Posterior cingulate gyrus (tissue), 11 donors: ENCODE data around the gene GABPB2.
A peak's percentile ranks its signal among the peaks of the same experiment; 100 is the strongest.

Source experiments
- DNase-seq, 10 donors: peaks; one replicate each; pipeline versions ENCODE4 v3.0.0 to v3.0.0-alpha.2; 2020 to 2021; ENCODE audit warnings: mixed read lengths in 3 of 10
- intact Hi-C: fragments of 100-400 bp; cut with DNase I; formaldehyde crosslinking; loops from one replicate; pipeline ENCODE4 v1.15.1; 2023

GABPB2 gene

DNA sequence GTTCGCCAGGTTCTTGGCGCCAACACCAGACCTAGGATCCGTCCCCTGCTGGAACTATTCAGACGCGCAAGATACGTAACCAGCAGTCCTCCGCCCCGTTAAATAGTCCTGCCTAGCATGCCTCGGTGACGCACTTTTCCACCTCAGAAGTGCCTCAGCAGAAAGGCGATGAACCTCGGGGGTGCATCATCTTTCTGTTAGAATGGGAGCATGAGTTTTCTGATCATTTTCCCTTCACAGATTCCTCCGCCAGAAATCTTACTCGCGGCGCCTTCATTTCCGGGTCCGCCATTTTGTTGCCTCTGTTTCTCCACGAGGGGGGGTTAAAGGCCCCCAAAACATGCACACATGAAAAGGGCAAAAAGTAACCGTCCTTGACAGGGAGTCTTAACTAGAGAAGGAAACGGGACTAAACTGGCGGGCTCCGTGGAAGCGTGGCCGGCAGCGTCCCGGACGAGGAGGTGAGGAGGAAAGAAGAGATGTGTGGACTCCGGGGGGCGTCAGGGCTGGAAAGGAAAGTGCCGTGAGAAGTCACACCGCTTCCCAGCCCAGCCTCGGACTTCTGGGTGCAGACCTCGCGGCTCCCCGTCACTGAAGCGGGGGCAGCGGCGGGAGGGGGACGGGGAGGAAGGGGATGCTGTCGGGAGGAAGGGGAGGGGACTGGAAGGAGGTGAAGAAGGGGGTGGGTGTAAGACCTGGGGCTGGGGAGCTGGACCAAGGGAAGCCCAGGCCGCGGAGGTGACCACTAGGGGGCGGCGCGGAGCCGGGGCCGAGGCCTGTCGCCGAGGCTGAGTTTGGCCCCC, at the start of gene GABPB2:
Gene GABPB2, plus strand, starts transcription at position 288 of the 803 bp plus-strand sequence. CDS start 17,429 bp downstream, outside the sequence.
- intact Hi-C loops: loop anchor here (2.0 to 10.0 kb wide), 2 partner anchors 14 to 74 kb away; partner anchors contain the start of gene SEMA6C

DNA sequence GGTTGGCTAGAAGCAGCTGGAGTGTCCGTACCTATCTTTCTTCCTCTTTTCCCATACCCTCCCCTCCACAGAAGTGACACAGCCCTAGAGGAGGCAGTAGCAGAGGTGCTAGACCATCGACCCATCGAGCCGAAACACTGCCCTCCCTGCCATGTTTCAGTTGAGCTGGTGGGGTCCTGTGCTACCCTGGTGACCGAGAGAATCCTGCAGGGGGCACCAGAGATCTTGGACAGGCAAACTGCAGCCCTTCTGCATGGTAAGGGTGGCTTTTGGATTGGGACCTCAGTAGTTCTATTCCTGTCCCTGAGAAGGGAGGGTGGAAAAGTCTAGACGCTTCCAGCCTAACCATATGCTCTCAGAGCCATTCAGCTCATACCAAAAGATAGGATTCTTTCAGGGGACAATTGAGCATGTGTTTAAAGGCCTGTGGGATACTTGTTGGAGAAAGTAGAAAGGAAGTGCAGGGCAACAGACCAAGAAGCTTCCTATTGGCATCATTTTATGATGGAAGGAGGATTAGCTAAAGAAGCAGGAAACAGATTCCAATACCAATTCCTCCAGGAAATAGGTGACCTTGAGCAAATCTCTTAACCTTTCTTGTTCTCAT, 45.9 kb upstream of the GABPB2 start:
- intact Hi-C loops: loop anchor here (5.0 kb wide), 1 partner anchor 133 kb away; the partner anchor contains the start of gene TNFAIP8L2
- DNase-seq: peak; percentile 36 to 95 (median 79)

More for the DNA sequence above, at the start of gene GABPB2:
- peak; percentile 78 to 98 (median 88) for DNase-seq

DNA sequence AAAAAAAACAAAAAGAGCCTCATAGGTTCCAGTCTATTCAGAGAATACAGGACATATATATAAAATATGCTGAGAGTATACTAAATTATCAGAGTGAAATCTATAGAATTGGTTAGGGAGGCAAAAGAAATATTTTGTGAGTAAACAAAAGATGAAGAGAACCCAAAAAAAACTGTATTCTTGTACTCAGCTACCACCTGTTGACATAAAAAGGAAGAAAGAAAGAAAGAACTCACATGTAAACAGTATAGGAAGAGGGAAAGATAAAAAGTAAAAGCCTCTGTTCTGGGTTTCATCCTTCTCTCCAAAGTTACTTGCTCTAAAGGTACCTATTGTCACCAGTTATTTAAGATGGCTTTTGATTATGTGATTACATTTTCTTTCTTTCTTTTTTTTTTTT, 44.1 kb upstream of the GABPB2 start:
- intact Hi-C loops: no loop called here
- DNase-seq: no peak

DNA sequence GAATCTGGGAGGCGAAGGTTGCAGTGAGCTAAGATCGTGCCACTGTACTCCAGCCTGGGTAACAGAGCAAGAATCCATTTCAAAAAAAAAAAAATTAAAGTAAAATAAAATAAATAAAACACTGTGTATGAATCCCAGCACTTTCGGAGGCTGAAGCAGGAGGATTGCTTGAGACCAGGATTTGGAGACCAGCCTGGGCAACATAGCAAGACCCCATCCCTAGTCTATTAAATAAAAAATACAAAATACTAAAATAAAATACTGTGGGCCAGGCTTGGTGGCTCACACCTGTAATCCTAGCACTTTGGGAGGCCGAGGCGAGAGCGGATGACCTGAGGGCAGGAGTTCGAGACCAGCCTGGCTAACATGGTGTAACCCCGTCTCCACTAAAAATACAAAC, 38.4 kb upstream of the GABPB2 start:
- DNase-seq: no peak
- intact Hi-C loops: no loop called here

DNA sequence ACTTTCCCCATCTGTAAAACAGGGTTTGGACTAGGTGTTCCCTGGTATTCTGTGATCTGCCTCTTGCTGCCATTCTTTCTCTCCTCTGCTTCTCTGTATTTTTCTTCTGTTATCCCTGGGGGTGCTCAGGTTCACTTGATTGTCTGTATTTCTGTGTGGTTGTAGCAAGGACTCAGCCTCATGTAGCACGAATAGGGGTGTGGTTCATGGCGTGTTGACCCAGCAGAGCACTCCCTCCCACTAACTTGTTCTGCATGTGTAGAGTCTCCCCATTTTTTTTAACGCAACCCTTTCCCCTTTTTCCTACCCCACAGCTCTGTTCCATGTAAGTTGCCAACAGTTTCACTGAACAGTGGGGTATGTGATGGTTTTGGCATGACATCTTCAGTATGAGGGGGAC, 35.4 kb upstream of the GABPB2 start:
- intact Hi-C loops: no loop called here
- no peak for DNase-seq

DNA sequence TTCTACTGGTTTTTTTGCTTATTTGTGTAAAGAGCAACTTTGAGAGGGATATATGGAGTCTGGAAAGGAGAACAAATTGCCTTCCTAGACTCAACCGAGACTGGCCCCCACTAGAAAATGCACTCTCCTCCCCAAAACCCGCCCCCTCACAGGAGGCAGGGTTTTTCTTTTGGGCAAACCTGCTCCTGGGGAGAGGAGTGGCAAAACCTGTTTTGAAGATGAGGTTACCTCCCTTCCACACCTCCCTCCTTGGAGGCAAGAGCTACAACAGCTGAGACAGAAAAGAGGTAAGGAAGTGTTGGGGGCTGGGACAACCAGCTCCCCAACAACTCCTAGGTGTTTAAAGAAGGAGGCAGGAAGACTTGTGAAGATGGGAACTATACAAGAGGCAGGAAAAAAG, 34.2 kb upstream of the GABPB2 start, which contains the start of gene BNIPL:
Gene BNIPL, plus strand, starts transcription at position 231 of the 400 bp plus-strand sequence. Its CDS starts 140 bp downstream, at position 371.
- no peak for DNase-seq
- intact Hi-C loops: no loop called here

DNA sequence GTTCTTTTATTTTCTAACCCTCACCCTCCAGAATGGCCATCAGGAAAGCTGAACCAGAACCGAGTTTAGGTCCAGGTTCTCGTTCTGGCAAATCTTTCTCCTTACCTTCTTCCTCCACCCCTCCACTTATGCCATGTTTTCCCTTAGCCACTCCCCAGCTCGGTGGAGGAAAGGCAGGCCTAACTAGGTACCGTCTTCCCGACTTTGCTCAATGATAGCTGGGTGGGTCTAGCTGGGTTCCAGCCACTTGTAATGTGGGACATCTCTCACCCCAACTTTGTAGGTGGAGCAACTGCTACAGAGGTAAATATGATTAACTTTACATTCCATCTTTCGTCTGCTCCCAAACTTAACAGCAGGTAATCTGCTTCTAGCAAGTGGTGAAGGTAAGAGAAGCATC, 33.5 kb upstream of the GABPB2 start:
- DNase-seq: no peak
- intact Hi-C loops: no loop called here

DNA sequence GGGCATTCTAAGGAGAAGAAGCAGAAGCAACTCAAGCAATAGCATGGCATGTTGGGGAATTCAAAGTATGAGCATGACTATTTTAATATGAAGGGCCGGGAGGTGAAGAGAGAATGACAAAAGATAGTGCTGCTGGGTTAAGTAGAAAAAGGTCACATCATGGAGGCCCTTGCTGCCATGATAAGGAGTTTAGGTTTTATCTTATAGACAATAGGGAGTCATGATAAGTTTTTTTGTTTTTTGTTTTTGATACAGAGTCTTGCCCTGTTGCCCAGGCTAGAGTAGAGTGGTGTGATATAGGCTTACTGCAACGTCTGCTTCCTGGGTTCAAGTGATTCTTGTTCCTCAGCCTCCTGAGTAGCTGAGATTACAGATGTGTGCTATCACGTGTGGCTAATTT, 31.0 kb upstream of the GABPB2 start:
- no peak for DNase-seq
- intact Hi-C loops: no loop called here

DNA sequence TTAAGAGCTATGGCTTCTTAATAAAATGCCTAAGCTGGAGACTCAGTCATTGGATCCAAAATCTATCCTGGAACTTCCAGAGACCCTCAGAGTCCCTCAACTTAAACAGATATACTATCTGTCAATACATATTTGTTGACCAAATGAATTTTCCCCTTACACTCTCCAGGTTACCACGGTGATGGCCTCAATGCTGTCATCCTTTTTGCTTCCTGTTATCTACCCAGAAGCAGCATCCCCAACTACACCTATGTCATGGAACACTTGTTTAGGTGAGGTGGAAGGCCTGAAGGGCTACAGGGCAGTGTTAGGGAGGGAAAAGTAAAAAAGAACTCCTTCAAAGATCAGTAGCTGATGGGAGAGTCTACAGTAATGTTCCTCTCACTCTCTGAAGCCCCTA, 27.4 kb upstream of the GABPB2 start:
- DNase-seq: no peak
- intact Hi-C loops: no loop called here

DNA sequence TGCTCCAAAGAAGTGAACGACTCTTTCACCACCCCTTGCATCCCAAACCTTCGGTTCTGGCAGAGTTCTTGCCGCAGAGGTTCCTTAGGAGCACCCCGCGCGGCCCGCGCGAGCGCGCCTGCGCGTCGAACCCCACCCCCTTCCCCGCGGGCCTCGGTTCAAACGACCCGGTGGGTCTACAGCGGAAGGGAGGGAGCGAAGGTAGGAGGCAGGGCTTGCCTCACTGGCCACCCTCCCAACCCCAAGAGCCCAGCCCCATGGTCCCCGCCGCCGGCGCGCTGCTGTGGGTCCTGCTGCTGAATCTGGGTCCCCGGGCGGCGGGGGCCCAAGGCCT, 23.0 kb upstream of the GABPB2 start, which contains the start of gene C1orf56:
Gene C1orf56, plus strand, starts transcription at position 161 of the 334 bp plus-strand sequence. Its CDS starts 97 bp downstream, at position 258.
- DNase-seq: peak; percentile 47 to 95 (median 72)
- intact Hi-C loops: loop anchor here (5.0 kb wide), 2 partner anchors 40 to 120 kb away; partner anchors contain the start of genes MINDY1, PRUNE1 and SETDB1

DNA sequence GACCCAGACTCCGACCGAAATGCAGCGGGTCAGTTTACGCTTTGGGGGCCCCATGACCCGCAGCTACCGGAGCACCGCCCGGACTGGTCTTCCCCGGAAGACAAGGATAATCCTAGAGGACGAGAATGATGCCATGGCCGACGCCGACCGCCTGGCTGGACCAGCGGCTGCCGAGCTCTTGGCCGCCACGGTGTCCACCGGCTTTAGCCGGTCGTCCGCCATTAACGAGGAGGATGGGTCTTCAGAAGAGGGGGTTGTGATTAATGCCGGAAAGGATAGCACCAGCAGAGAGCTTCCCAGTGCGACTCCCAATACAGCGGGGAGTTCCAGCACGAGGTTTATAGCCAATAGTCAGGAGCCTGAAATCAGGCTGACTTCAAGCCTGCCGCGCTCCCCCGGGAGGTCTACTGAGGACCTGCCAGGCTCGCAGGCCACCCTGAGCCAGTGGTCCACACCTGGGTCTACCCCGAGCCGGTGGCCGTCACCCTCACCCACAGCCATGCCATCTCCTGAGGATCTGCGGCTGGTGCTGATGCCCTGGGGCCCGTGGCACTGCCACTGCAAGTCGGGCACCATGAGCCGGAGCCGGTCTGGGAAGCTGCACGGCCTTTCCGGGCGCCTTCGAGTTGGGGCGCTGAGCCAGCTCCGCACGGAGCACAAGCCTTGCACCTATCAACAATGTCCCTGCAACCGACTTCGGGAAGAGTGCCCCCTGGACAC, 22.5 kb upstream of the GABPB2 start:
- DNase-seq: peak; percentile 53 to 95 (median 67)
- intact Hi-C loops: loop anchor here (5.0 kb wide), 2 partner anchors 41 to 121 kb away; partner anchors contain the start of genes MINDY1, PRUNE1 and SETDB1

DNA sequence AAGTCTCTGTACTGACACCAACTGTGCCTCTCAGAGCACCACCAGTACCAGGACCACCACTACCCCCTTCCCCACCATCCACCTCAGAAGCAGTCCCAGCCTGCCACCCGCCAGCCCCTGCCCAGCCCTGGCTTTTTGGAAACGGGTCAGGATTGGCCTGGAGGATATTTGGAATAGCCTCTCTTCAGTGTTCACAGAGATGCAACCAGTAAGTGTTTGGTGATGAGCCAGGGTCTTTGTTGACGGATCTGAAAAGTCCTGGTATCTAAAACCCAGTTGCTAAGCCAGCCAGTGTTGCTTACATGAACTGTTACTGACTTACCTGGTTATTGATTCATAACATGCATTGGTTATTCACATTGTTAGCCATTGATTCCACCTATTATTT, 21.9 kb upstream of the GABPB2 start:
- intact Hi-C loops: loop anchor here (5.0 kb wide), 2 partner anchors 41 to 121 kb away; partner anchors contain the start of genes MINDY1, PRUNE1 and SETDB1
- DNase-seq: no peak

DNA sequence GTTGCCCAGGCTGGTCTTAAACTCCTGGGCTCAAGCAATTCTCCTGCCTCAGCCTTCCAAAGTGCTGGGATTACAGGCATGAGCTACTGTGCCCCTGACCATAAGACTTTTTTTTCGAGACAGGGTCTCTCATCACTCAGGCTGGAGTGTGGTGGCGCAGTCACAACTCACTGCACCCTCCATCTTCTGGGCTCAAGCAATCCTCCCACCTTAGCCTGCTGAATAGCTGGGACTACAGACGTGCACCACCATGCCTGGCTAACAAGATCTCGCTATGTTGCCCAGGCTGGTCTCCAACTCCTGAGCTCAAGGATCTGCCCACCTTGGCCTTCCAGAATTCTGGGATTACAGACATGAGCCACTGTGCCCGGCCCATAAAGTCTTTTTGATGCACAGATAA, 21.1 kb upstream of the GABPB2 start:
- intact Hi-C loops: loop anchor here (5.0 kb wide), 2 partner anchors 42 to 122 kb away; partner anchors contain the start of genes MINDY1, PRUNE1 and SETDB1
- no peak for DNase-seq

DNA sequence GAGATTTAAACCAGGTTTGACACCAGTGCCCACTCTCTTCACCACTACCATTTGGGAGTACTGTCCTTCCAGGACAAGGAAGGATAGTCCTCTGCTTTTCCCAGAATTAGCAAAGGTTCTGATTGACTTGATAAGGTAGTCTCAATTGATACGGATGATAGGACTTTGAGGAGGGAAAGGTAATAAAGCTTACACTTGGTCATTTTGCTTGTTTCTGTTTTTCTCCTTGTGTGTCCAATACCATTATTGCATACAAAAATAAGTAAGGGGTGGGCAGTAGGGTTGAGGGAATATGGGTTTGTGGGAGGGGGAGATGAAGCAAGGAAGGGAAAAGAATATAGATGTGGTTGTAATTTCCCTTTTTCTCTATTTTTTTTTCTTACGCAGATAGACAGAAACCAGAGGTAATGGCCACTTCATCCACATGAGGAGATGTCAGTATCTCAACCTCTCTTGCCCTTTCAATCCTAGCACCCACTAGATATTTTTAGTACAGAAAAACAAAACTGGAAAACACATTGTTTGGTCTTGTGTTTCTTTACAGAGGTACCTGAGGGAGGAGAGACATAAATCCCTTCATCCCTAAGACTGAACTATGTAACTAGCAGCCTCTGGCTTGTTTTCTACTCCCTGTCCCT, 20.4 kb upstream of the GABPB2 start:
- intact Hi-C loops: no loop called here
- no peak for DNase-seq

DNA sequence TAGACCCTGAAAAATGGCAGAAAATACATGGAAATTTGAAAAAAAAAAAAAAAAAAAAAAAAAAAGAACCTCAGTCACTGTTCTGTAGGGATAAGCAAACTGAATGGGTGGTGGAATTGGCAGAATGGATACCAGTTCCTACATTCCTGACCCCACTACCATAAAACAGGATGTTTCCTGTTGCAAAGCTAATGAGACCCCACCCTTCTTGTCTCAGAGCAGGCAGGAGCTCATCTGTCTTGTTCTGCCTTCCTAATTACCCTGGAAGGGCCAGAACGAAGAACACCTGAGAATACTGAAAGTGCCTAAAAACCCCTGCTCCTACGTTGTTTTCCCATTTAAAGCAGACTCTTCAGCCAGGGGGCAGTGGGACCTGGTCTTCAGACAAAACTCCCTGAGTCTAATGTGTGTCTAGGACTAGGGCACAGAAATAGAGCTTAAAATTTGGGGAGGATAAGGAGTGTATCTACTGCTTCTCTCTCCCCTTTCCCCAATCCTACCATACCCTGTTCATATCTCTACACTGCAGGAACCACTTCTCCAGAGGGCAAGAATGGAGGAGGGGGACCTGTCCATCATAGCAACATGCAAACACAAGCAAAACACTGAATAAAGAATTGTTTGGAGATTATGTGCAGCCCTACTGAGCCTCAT, 19.1 kb upstream of the GABPB2 start:
- intact Hi-C loops: no loop called here

DNA sequence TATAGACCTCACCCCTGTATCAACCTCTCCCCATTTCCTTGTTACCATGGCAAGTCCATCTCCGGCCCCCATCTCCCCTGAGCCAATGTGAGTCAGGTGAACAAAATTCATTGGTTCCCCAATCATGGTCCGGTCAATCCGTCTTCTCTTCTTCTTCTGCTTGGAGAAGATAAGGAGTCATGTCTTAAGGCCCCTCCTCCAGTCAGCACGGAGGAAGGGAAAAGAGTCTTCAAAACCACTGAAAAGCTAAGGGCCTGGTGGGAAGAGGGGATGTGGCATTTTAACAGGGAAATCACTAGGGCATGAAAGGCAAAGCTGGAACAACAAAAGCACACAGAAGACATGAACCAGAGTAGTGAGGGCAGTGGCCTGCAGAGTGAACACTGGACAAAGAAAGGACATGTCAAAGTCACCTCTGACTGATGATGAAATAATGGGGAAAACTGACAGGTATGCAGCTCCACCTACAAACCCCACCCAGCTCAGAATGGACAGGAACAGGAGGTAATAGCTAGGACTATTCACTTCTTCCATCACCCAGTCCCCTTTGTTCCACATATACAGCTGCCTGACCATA, 15.5 kb upstream of the GABPB2 start:
- intact Hi-C loops: no loop called here
- DNase-seq: no peak

More for the DNA sequence above, 19.1 kb upstream of the GABPB2 start:
- DNase-seq: no peak

DNA sequence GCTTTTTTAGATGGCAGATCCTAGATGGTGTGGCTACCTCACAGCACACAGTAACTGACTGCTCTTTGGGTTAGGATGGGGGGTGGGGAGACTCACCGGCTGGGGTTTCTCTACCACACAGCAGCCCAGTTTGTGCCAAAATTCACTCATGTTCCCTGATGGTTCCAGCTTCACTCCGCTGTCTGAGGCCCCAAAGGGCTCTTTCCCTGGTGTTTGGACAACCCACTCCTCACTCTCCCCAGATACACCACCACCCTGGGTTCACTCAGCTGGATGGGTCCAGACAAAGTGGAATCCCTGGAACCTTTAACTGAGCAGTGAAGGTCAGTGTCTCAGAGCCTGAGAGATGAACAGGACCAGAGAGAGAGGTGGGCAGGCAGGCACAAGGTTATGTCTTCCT, 15.0 kb upstream of the GABPB2 start:
- intact Hi-C loops: no loop called here
- no peak for DNase-seq

DNA sequence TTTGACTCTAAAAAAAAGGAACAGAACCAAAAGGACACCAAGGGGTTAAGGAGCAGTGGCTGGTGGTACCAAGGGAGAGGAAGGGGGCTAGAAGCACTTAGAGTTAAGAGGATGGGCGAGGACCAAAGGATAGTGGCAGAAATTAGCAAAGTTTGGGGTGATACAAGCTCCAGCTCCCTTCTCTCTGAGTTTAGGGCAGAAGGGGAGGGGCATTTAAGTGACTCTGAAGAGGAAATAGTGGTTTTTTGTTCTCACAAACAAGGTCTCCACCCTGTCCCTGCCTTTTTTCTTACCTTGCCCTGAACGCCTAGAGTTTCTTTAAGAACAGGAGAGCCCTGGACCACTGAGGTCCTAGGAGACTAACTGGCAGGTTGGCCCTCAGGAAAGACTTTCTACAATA, 14.4 kb upstream of the GABPB2 start:
- intact Hi-C loops: loop anchor here (2.0 kb wide), 1 partner anchor 15 kb away; the partner anchor contains the start of gene GABPB2
- DNase-seq: no peak

DNA sequence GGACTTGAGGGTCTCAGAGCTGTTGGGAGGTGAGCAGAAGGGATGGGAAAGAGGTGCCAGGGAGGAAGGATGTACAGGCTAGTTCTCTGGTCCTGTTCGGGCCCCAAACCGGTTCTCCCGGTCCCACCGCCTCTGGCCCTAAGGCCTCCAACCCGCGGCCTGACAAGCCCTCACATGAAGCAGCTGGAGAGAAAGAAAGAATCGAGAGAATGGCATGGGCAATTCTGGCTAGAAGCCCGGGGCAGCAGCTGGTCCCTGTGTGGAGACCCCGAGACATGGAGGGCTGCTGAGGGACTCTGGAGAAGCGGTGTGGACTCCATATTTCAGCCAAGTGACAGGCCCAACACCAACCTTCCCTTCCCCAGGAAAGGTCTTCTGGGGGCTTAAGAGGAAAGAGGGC, 11.9 kb upstream of the GABPB2 start:
- DNase-seq: peak in 4 of 10 donors; percentile 6 to 74 (median 28)
- intact Hi-C loops: no loop called here
